HL-60 (cell line): Measurements from ENCODE around the gene XRCC4.

Experiments used
- POLR2AphosphoS5 ChIP-seq: IDR thresholded peaks from 2 replicates; pipeline ENCODE4 v1.6.1; 2012; ENCODE audit warnings: low read depth
- SPI1 ChIP-seq: IDR thresholded peaks from 2 replicates; pipeline ENCODE4 v1.6.1; 2012; ENCODE audit warnings: low read depth, mild to moderate bottlenecking, borderline replicate concordance
- TF ChIP-seq, protein P1 (sequence below): IDR thresholded peaks from one replicate; pipeline ENCODE4 v1.5.1; 2011; ENCODE audit warnings: low read length, control low read depth, inconsistent platforms; ENCODE audit not compliant: insufficient read depth
- TF ChIP-seq, protein P2 (sequence below): IDR thresholded peaks from 2 replicates; pipeline ENCODE4 v1.6.1; 2012; ENCODE audit warnings: low read depth; ENCODE audit not compliant: insufficient replicate concordance

DNA sequence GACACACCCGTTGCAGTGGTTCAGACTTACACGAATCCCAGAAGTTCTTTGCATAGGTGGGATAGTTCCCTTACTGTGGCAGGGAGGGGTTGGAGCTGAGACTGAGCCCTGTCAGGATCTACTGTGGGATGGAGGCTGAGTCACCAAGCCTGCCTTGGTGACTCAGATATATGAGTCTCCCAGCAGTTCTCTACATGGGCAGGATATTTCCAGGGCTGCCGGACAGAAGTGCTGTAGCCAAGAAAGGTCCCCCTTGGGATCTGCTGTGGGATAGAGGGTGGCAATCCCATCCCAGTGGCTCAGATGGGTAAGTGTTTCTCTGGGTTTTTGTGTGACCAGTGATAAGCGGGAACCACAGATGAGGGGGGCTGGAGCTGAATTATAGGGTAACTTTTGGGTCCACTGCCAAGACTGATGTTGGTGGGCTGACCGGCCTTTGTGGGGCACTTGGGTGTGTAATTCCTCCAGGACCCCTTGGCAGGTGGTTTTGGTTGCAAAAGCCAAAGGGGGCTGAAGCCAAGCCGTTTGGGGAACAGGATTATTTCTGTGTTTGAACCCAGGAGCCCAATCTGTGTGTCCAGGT, 18.7 kb downstream of the XRCC4 start:
- TF ChIP-seq, protein P1, sequence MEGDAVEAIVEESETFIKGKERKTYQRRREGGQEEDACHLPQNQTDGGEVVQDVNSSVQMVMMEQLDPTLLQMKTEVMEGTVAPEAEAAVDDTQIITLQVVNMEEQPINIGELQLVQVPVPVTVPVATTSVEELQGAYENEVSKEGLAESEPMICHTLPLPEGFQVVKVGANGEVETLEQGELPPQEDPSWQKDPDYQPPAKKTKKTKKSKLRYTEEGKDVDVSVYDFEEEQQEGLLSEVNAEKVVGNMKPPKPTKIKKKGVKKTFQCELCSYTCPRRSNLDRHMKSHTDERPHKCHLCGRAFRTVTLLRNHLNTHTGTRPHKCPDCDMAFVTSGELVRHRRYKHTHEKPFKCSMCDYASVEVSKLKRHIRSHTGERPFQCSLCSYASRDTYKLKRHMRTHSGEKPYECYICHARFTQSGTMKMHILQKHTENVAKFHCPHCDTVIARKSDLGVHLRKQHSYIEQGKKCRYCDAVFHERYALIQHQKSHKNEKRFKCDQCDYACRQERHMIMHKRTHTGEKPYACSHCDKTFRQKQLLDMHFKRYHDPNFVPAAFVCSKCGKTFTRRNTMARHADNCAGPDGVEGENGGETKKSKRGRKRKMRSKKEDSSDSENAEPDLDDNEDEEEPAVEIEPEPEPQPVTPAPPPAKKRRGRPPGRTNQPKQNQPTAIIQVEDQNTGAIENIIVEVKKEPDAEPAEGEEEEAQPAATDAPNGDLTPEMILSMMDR: no peak
- no peak for TF ChIP-seq POLR2AphosphoS5
- TF ChIP-seq, protein P2, sequence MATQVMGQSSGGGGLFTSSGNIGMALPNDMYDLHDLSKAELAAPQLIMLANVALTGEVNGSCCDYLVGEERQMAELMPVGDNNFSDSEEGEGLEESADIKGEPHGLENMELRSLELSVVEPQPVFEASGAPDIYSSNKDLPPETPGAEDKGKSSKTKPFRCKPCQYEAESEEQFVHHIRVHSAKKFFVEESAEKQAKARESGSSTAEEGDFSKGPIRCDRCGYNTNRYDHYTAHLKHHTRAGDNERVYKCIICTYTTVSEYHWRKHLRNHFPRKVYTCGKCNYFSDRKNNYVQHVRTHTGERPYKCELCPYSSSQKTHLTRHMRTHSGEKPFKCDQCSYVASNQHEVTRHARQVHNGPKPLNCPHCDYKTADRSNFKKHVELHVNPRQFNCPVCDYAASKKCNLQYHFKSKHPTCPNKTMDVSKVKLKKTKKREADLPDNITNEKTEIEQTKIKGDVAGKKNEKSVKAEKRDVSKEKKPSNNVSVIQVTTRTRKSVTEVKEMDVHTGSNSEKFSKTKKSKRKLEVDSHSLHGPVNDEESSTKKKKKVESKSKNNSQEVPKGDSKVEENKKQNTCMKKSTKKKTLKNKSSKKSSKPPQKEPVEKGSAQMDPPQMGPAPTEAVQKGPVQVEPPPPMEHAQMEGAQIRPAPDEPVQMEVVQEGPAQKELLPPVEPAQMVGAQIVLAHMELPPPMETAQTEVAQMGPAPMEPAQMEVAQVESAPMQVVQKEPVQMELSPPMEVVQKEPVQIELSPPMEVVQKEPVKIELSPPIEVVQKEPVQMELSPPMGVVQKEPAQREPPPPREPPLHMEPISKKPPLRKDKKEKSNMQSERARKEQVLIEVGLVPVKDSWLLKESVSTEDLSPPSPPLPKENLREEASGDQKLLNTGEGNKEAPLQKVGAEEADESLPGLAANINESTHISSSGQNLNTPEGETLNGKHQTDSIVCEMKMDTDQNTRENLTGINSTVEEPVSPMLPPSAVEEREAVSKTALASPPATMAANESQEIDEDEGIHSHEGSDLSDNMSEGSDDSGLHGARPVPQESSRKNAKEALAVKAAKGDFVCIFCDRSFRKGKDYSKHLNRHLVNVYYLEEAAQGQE: no peak
- no peak for TF ChIP-seq SPI1
